Measurements from ENCODE around the gene RNF31.

RNF31 gene

DNA sequence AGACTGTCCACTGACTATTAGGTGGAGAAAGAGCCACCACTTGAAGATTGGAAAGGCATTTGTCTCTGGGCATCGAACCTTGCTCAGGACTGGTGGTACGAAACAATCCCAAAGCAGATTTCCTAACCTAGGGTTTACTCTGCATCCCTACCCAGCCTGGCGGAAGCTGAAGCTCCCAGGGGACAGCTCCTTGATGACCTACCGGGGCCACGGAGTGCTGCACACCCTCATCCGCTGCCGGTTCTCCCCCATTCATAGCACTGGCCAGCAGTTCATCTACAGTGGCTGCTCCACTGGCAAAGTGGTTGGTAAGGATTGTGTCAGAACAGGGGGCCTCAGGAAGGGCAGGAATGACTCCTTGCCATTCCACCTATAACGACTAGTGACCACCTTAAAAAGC, 26.1 kb upstream of the RNF31 start:
- no peak for TF ChIP-seq POLR2A (IDR thresholded peaks at IDR 0.05; ENCODE audit: low read depth, low read length)
- TF ChIP-seq TAF1 (IDR thresholded peaks at IDR 0.05; ENCODE audit: borderline replicate concordance, low read depth, low read length) = no peak
- no peak for TF ChIP-seq POLR2AphosphoS5 (IDR thresholded peaks at IDR 0.05; ENCODE audit: low read depth, low read length)
- FAIRE-seq (no peak), DNase-seq (ENCODE audit: insufficient read length) (no peak)

GRCh38 chr14:24122416-24122815, 24.9 kb upstream of the RNF31 start:
- TF ChIP-seq TAF1 (IDR thresholded peaks at IDR 0.05; ENCODE audit: borderline replicate concordance, low read depth, low read length) (no peak), POLR2AphosphoS5 (IDR thresholded peaks at IDR 0.05; ENCODE audit: low read depth, low read length) (no peak), POLR2A (IDR thresholded peaks at IDR 0.05; ENCODE audit: low read depth, low read length) (no peak)
- FAIRE-seq (no peak), DNase-seq (ENCODE audit: insufficient read length) (no peak)

DNA sequence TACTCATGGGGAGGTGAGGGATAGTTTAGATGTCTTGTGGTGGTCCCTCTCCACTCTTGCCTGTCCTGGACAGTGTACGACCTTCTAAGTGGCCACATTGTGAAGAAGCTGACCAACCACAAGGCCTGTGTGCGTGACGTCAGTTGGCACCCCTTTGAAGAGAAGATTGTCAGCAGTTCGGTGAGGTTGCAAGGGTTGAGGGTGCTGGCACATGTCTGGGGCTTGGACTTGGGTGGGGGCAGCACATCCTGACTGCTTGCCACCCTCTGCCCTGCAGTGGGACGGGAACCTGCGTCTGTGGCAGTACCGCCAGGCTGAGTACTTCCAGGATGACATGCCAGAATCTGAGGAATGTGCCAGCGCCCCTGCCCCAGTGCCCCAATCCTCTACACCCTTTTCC, 24.4 kb upstream of the RNF31 start:
- DNase-seq (ENCODE audit: insufficient read length) = no peak
- FAIRE-seq = no peak
- TF ChIP-seq POLR2A (IDR thresholded peaks at IDR 0.05; ENCODE audit: low read depth, low read length) = no peak

DNA sequence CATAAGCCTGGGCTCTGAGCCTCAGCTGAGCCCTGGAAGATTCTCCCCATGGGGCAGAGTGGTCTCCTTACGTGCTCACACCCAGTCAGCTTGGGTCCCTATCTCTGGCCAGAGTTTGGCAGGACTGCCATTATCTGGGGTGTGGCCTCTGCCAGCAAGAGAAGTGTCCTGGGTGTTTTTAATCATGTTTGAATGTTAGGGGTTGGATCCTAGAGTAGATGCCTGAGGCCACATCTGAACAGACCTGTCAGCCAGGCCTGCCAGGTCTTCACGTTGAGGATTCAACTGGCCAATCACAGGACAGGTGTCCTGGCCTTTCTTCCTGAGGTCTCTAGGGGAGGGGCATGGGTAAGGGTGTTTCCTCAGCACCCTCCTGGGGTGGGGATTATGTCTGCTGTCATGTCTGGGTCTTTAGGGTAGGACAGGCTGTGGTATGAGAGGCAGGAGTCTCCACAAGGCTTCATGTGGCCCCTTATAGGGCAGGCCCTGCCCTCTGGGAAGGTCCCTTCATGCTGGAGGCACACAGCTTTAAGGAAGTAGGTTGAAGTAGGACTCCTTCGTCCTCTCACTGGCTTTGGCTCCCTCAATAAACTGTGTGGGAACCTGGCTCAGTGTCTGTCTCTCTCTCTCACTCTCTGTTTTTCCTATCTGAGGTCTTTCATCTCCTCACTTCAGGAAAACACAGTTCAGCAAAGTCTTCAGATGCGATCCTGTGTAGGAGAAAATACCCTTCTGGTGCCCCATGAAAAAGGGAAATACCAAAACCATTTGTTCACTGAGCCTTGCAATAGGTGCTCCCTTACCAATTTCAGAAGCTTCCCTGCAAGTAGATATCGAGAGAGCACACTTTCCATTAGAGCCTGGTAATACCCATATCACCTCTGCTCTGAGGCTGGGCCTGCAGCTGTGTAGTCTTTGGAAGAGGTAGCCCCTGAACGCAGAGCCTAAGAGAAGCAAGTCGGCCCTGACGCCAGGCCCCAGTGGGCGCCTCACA, 23.6 kb upstream of the RNF31 start:
- FAIRE-seq = peak; percentile 81
- TF ChIP-seq POLR2A (IDR thresholded peaks at IDR 0.05; ENCODE audit: low read depth, low read length) = peak; percentile 66
- no peak for TF ChIP-seq TAF1 (IDR thresholded peaks at IDR 0.05; ENCODE audit: borderline replicate concordance, low read depth, low read length)
- no peak for DNase-seq (ENCODE audit: insufficient read length)

DNA sequence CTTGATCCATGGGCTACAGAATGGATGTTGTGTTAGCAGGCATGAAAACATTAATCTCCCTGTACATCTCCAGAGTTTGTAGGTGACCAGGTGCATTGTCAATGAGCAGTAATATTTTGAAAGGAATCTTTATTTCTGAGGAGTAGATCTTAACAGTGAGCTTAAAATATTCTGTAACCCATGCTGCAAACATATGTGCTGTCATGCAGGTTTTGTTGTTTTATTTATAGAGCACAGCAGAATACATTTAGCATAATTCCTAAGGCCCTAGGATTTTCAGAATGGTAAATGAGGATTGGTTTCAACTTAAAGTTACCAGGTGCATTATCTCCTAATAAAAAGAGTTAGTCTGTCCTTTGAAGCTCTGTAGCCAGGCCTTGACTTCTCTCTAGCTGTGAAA, 20.4 kb upstream of the RNF31 start:
- FAIRE-seq (no peak), DNase-seq (ENCODE audit: insufficient read length) (no peak)
- TF ChIP-seq POLR2A (IDR thresholded peaks at IDR 0.05; ENCODE audit: low read depth, low read length) (no peak), TAF1 (IDR thresholded peaks at IDR 0.05; ENCODE audit: borderline replicate concordance, low read depth, low read length) (no peak), POLR2AphosphoS5 (IDR thresholded peaks at IDR 0.05; ENCODE audit: low read depth, low read length) (no peak)

- DNase-seq (ENCODE audit: insufficient read length) (no peak), FAIRE-seq (no peak)
- no peak for TF ChIP-seq TAF1 (IDR thresholded peaks at IDR 0.05; ENCODE audit: borderline replicate concordance, low read depth, low read length)
- TF ChIP-seq POLR2A (IDR thresholded peaks at IDR 0.05; ENCODE audit: low read depth, low read length) = no peak
- TF ChIP-seq POLR2AphosphoS5 (IDR thresholded peaks at IDR 0.05; ENCODE audit: low read depth, low read length) = no peak
Observed at GRCh38 chr14:24127673-24128072, 19.6 kb upstream of the RNF31 start.

DNA sequence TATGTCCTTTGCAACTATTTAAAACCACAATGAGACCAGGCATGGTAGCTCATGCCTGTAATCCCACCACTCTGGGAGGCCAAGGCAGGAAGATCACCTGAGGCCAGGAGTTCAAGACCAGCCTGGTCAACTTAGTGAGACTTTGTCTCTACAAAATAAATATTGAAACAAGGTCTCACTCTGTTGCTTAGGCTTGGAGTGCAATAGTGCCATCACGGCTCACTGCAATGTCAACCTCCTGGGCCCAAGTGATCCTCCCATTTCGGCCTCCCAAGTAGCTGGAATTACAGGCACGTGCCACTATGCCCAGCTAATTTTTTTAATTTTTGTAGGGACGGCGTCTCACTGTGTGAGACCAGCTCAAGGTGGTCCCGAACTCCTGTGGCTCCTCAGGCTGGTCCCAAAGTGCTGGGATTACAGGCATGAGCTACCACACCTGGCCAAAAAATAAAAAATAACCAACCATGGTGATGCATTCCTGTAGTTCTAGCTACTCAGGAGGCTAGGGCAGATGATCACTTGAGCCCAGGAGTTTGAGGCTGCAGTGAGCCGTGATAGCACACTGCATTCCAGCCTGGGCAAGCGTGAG, 17.8 kb upstream of the RNF31 start:
- no peak for TF ChIP-seq POLR2A (IDR thresholded peaks at IDR 0.05; ENCODE audit: low read depth, low read length)
- no peak for TF ChIP-seq POLR2AphosphoS5 (IDR thresholded peaks at IDR 0.05; ENCODE audit: low read depth, low read length)
- TF ChIP-seq TAF1 (IDR thresholded peaks at IDR 0.05; ENCODE audit: borderline replicate concordance, low read depth, low read length) = no peak
- no peak for FAIRE-seq
- DNase-seq (ENCODE audit: insufficient read length) = no peak

DNA sequence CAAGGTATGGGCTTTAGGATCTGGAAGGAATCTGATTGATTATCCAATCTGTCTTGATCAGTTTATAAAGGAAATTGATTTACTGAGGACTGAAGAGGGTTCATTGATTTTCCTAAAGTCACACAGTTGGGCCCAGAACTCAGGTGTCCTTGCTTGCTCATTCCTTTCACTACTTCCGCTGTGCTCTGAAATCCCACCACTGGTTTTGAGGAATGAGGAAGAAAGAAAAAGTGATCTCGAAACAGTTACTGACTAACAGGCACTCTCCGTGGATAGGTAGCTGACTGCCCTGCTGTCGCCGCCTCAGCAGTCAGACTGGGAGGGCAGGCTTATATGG, 16.9 kb upstream of the RNF31 start, which contains the start of gene FITM1:
Gene FITM1 (plus strand): TSS at position 280 of the 337 bp plus-strand sequence. CDS start 905 bp downstream, outside the sequence.
- TF ChIP-seq TAF1 (IDR thresholded peaks at IDR 0.05; ENCODE audit: borderline replicate concordance, low read depth, low read length) (no peak), POLR2AphosphoS5 (IDR thresholded peaks at IDR 0.05; ENCODE audit: low read depth, low read length) (no peak), POLR2A (IDR thresholded peaks at IDR 0.05; ENCODE audit: low read depth, low read length) (no peak)
- no peak for DNase-seq (ENCODE audit: insufficient read length)
- FAIRE-seq = no peak

GRCh38 chr14:24130717-24131548, 16.4 kb upstream of the RNF31 start:
- FAIRE-seq (no peak), DNase-seq (ENCODE audit: insufficient read length) (no peak)
- TF ChIP-seq POLR2AphosphoS5 (IDR thresholded peaks at IDR 0.05; ENCODE audit: low read depth, low read length) (no peak), TAF1 (IDR thresholded peaks at IDR 0.05; ENCODE audit: borderline replicate concordance, low read depth, low read length) (no peak), POLR2A (IDR thresholded peaks at IDR 0.05; ENCODE audit: low read depth, low read length) (no peak)

GRCh38 chr14:24131549-24131966, 15.7 kb upstream of the RNF31 start:
- FAIRE-seq = no peak
- no peak for DNase-seq (ENCODE audit: insufficient read length)
- TF ChIP-seq POLR2A (IDR thresholded peaks at IDR 0.05; ENCODE audit: low read depth, low read length) (no peak), TAF1 (IDR thresholded peaks at IDR 0.05; ENCODE audit: borderline replicate concordance, low read depth, low read length) (no peak), POLR2AphosphoS5 (IDR thresholded peaks at IDR 0.05; ENCODE audit: low read depth, low read length) (no peak)

- TF ChIP-seq POLR2AphosphoS5 (IDR thresholded peaks at IDR 0.05; ENCODE audit: low read depth, low read length) (no peak), TAF1 (IDR thresholded peaks at IDR 0.05; ENCODE audit: borderline replicate concordance, low read depth, low read length) (no peak), POLR2A (IDR thresholded peaks at IDR 0.05; ENCODE audit: low read depth, low read length) (no peak)
- FAIRE-seq (no peak), DNase-seq (ENCODE audit: insufficient read length) (no peak)
Observed at GRCh38 chr14:24132061-24132685, 15.1 kb upstream of the RNF31 start.

Measured in GM12892 (cell line).